K562 (cell line): ENCODE results near the gene PLCB1. TPM values are rescaled to one million over a fixed set of nuclear protein-coding genes. Genes with fewer than 3 reads are reported as not detected.

Experiments
- ATAC-seq: fragments of 200-7000 bp; cut with Tn5 transposase; 3 replicates; pipeline ENCODE4 v1.9.1; 2020; ENCODE audit warnings: moderate library complexity
- BruUV-seq: library from RNA; stranded (reverse); fragments of 400-500 nt; replicated peaks from 2 replicates; lab custom pipeline; 2021; lab: Mats Ljungman, UMichigan
- CTCF ChIA-PET: fragments of 300-600 bp; formaldehyde crosslinking; extraction: SDS; loops from one replicate; lab custom pipeline; 2021; ENCODE audit warnings: low intra/inter-chr PET ratio; lab: Yijun Ruan, JAX
- POLR2A ChIA-PET: fragments of 300-600, 350-650 bp; sonication (Branson Sonifier 250); formaldehyde crosslinking; extraction: SDS; loops from one replicate; lab custom pipeline; 2021; ENCODE audit warnings: antibody characterized with exemption, inconsistent platforms; lab: Yijun Ruan, JAX
- DNase-seq, 4 experiments: peaks; one replicate each; pipeline versions ENCODE4 v3.0.0 to v3.0.0-alpha.2; 2011 to 2018; ENCODE audit warnings: low spot score in 3 of 4, mixed read lengths in 3 of 4; ENCODE audit errors: extremely low read depth in 1 of 4
- FAIRE-seq: peaks from 2 replicates; lab custom pipeline; 2011; peaks lifted over from hg19 to GRCh38; lab: Jason Lieb, UNC
- H2AFZ ChIP-seq: 2 replicates; pipeline ENCODE4 v1.6.0; 2011; ENCODE audit warnings: low read depth, low read length, control low read depth, inconsistent platforms
- H3K27ac ChIP-seq: fragments of 200-600 bp; 3 replicates; pipeline ENCODE4 v1.8.0; 2011; ENCODE audit warnings: low read depth, mild to moderate bottlenecking, control low read depth, inconsistent platforms, low read length, moderate library complexity, mixed read lengths; ENCODE audit errors: extremely low read depth
- H3K27me3 ChIP-seq, 2 experiments: fragments of 300-600 bp in 1 of 2; 2 replicates in 1 of 2; 3 replicates in 1 of 2; pipeline versions ENCODE4 v1.6.0 to v1.8.0; 2011; ENCODE audit warnings: inconsistent platforms in 2 of 2, low read length in 2 of 2, mild to moderate bottlenecking in 1 of 2, mixed read lengths in 1 of 2, moderate library complexity in 1 of 2; ENCODE audit not compliant: control insufficient read depth in 2 of 2, insufficient read depth in 2 of 2
- H3K36me3 ChIP-seq: fragments of 300-600 bp; 3 replicates; pipeline ENCODE4 v1.8.0; 2011; ENCODE audit warnings: mild to moderate bottlenecking, low read length, inconsistent platforms; ENCODE audit not compliant: control insufficient read depth, insufficient read depth
- H3K4me1 ChIP-seq, 2 experiments: fragments of 200-600 bp in 1 of 2; replicated peaks in 1 of 2; 2 replicates in 1 of 2; 3 replicates in 1 of 2; pipeline versions ENCODE4 v1.5.1 to v1.8.0; 2011; ENCODE audit warnings: inconsistent platforms in 2 of 2, low read length in 2 of 2, mild to moderate bottlenecking in 1 of 2, mixed read lengths in 1 of 2, moderate library complexity in 1 of 2; ENCODE audit not compliant: control insufficient read depth in 2 of 2, insufficient read depth in 2 of 2
- H3K4me2 ChIP-seq: 2 replicates; pipeline ENCODE4 v1.6.1; 2011; ENCODE audit warnings: low read length, control low read depth, inconsistent platforms, mixed read lengths; ENCODE audit not compliant: insufficient read depth
- H3K4me3 ChIP-seq: fragments of 200-600 bp; sonication (generic), shearing (Covaris generic); 2 replicates; pipeline ENCODE4 v1.5.1; 2016; ENCODE audit warnings: control low read depth, inconsistent platforms
- H3K79me2 ChIP-seq: fragments of 200-600 bp; 3 replicates; pipeline ENCODE4 v1.8.0; 2011; ENCODE audit warnings: low read length, inconsistent platforms; ENCODE audit not compliant: control insufficient read depth, insufficient read depth
- H3K9ac ChIP-seq, 2 experiments: 2 replicates each; pipeline versions ENCODE4 v1.6.0 to v1.6.1; 2011; ENCODE audit warnings: low read depth in 2 of 2, low read length in 2 of 2, control low read depth in 1 of 2, inconsistent platforms in 1 of 2, mild to moderate bottlenecking in 1 of 2, mixed read lengths in 1 of 2; ENCODE audit not compliant: insufficient read depth in 1 of 2
- H3K9me1 ChIP-seq: one replicate; pipeline ENCODE4 v1.6.0; 2011; ENCODE audit warnings: inconsistent platforms, mild to moderate bottlenecking, low read length, moderate library complexity; ENCODE audit not compliant: control insufficient read depth, insufficient read depth
- H3K9me3 ChIP-seq: replicated peaks from 2 replicates; pipeline ENCODE4 v1.5.1; 2011; ENCODE audit warnings: low read depth, low read length, inconsistent platforms; ENCODE audit not compliant: control insufficient read depth, insufficient read depth
- H4K20me1 ChIP-seq: replicated peaks from 2 replicates; pipeline ENCODE4 v1.6.1; 2011; ENCODE audit warnings: low read length, inconsistent platforms, mixed read lengths; ENCODE audit not compliant: control insufficient read depth, insufficient read depth
- C11orf30 ChIP-seq: fragments of 450-650 bp; IDR thresholded peaks from 2 replicates; pipeline ENCODE4 v1.6.1; 2016; ENCODE audit warnings: low read depth, mild to moderate bottlenecking
- ETS1 ChIP-seq: conservative IDR thresholded peaks from 2 replicates; pipeline ENCODE4 v1.6.1; 2011; ENCODE audit warnings: low read depth, mild to moderate bottlenecking, low read length; ENCODE audit not compliant: control insufficient read depth
- MAFF ChIP-seq: IDR thresholded peaks from 2 replicates; pipeline ENCODE4 v1.6.1; 2012; ENCODE audit warnings: low read length, improper control_type of control experiment
- MAFG ChIP-seq: fragments of 450-650 bp; conservative IDR thresholded peaks from 2 replicates; pipeline ENCODE4 v1.6.1; 2016; ENCODE audit warnings: missing genetic modification characterization, missing compliant biosample characterization
- MAFK ChIP-seq: IDR thresholded peaks from 2 replicates; pipeline ENCODE4 v1.6.1; 2011; ENCODE audit warnings: low read length, improper control_type of control experiment
- RUNX1 ChIP-seq: sonication (generic); IDR thresholded peaks from 2 replicates; pipeline ENCODE4 v1.6.1; 2016; ENCODE audit warnings: antibody characterized with exemption, low read depth
- ZNF316 ChIP-seq: fragments of 450-650 bp; IDR thresholded peaks from 2 replicates; pipeline ENCODE4 v1.6.1; 2016
- in situ Hi-C: fragments of 300-500 bp; cut with MboI; formaldehyde crosslinking; loops from 4 replicates; pipeline ENCODE4 v1.15.0; 2018; ENCODE audit warnings: inconsistent platforms, mixed read lengths
- intact Hi-C: fragments of 100-400 bp; cut with micrococcal nuclease; formaldehyde crosslinking; loops from 2 replicates; pipeline ENCODE4 v1.14.2; 2022
- polyA plus RNA-seq, 8 experiments: library from polyadenylated mRNA; depleted of rRNA in 4 of 8; stranded (reverse) in 5 of 8; unstranded in 3 of 8; fragments of >200 nt; fragmentation: Nextera tagmentation in 2 of 8; fragmentation: Illumina TruSeq in 1 of 8; extraction: Ambion mirVana in 2 of 8; extraction: Trizol in 1 of 8; gene quantifications; 2 replicates each; pipeline versions ENCODE4 v1.2.1 to v1.2.3, GENCODE V29; 2011 to 2014; ENCODE audit warnings: inconsistent platforms in 1 of 8, missing spikeins in 1 of 8
- total RNA-seq, 7 experiments: library from RNA; depleted of rRNA in 6 of 7; stranded (reverse); fragments of >200 nt in 6 of 7; fragmentation: Illumina TruSeq in 2 of 7; extraction: Trizol in 2 of 7; gene quantifications; 2 replicates each; pipeline versions ENCODE4 v1.2.1 to v1.2.3, GENCODE V29; 2011 to 2021; ENCODE audit warnings: low replicate concordance in 1 of 7

Gene PLCB1
- total and polyA plus RNA-seq, 9 of the 15 experiments (the other 6 are each of a cell fraction or from before 2014, with no cell fraction given) = 0.34 to 3.1 (median 1.3) TPM

GRCh38 chr20:8898823-8899222 lies 766.8 kb downstream of the PLCB1 start:
- no peak for FAIRE-seq
- no peaks in the 10 kb centered on the region for H3K4me1 ChIP-seq
- DNase-seq = no peak
- H4K20me1 ChIP-seq = no peaks in the 10 kb centered on the region
- no peak overlapping the region for H2AFZ ChIP-seq
- H3K27ac ChIP-seq = no peak overlapping the region
- no peaks in the 10 kb centered on the region for H3K36me3 ChIP-seq
- POLR2A ChIA-PET = no interaction called here
- peak; percentile 73 for TF ChIP-seq ZNF316
- TF ChIP-seq ETS1 = no peak
- peak; percentile 58; the same call in 1 of the 2 replicates for TF ChIP-seq MAFG (tag)
- TF ChIP-seq RUNX1 = no peak
- peak; percentile 44 for TF ChIP-seq MAFF
- TF ChIP-seq MAFK = peak; percentile 64
- peak; percentile 44; the same call in 1 of the 2 replicates for TF ChIP-seq C11orf30
- in situ Hi-C loops (no loop called here), intact Hi-C loops (no loop called here)
- H3K4me3 ChIP-seq = no peak overlapping the region
- no peak for ATAC-seq
- H3K9me1 ChIP-seq = no peaks in the 10 kb centered on the region
- no peaks in the 10 kb centered on the region for H3K9me3 ChIP-seq
- no peaks in the 10 kb centered on the region for H3K27me3 ChIP-seq
- BruUV-seq = no TSS peak
- H3K9ac ChIP-seq = no peak overlapping the region
- no peak overlapping the region for H3K4me2 ChIP-seq
- CTCF ChIA-PET = no interaction called here
- no peaks in the 10 kb centered on the region for H3K79me2 ChIP-seq
